Activated CD4-positive, CD25-positive, alpha-beta regulatory T cell treated with anti-CD3 and anti-CD28 coated beads, Interleukin-2, amount 50 U/mL, for 72 hours (primary cell): Measurements from ENCODE around the gene RNLS.
"Not testable (repeated sequence)": the region's sequence is repeated elsewhere in the genome, so short reads cannot be mapped to it uniquely, and the experiment has no call there.

ENCODE experiments used
- DNase-seq: peaks from one replicate; pipeline ENCODE4 v3.0.0; 2021

Gene RNLS

GRCh38 chr10:88288320-88289059 is 294.6 kb downstream of the RNLS start:
- no peak for DNase-seq

- no peak for DNase-seq
Measured at GRCh38 chr10:88286030-88286429, 297.1 kb downstream of the RNLS start.

- DNase-seq, result no peak
Measured at GRCh38 chr10:88281592-88282347, 301.3 kb downstream of the RNLS start.

- no peak for DNase-seq
Measured at GRCh38 chr10:88280518-88280917, 302.6 kb downstream of the RNLS start.

GRCh38 chr10:88278912-88279311 is 304.2 kb downstream of the RNLS start:
- no peak for DNase-seq

- DNase-seq, result not testable (repeated sequence)
Measured at GRCh38 chr10:88276945-88277344, 306.2 kb downstream of the RNLS start.

- DNase-seq, result no peak
Measured at GRCh38 chr10:88274286-88274685, 308.8 kb downstream of the RNLS start.

- DNase-seq, result no peak
Measured at GRCh38 chr10:88273567-88273966, 309.6 kb downstream of the RNLS start.

GRCh38 chr10:88271761-88272543 is 311.2 kb downstream of the RNLS start:
- no peak for DNase-seq

GRCh38 chr10:88270871-88271713 is 312.0 kb downstream of the RNLS start:
- no peak for DNase-seq

GRCh38 chr10:88270061-88270808 is 312.9 kb downstream of the RNLS start:
- DNase-seq, result no peak

GRCh38 chr10:88262591-88263234 is 320.4 kb downstream of the RNLS start:
- no peak for DNase-seq

GRCh38 chr10:88261152-88261551 is 322.0 kb downstream of the RNLS start:
- no peak for DNase-seq

- no peak for DNase-seq
Measured at GRCh38 chr10:88260329-88261051, 322.6 kb downstream of the RNLS start.

GRCh38 chr10:88259381-88259780 is 323.7 kb downstream of the RNLS start:
- no peak for DNase-seq

- no peak for DNase-seq
Measured at GRCh38 chr10:88256886-88257285, 326.2 kb downstream of the RNLS start.

- DNase-seq, result no peak
Measured at GRCh38 chr10:88256013-88256680, 327.0 kb downstream of the RNLS start.

GRCh38 chr10:88254091-88254490 is 329.0 kb downstream of the RNLS start:
- no peak for DNase-seq

- no peak for DNase-seq
Measured at GRCh38 chr10:88253622-88254021, 329.5 kb downstream of the RNLS start.

GRCh38 chr10:88253128-88253527 is 330.0 kb downstream of the RNLS start:
- no peak for DNase-seq
